Esophagus muscularis mucosa (tissue), 4 donors: Measurements from ENCODE around the gene ZDHHC8.

ENCODE experiments used
- CTCF ChIP-seq, 3 experiments: fragments of 200-600 bp in 2 of 3; fragments of 450-650 bp in 1 of 3; sonication (generic) in 2 of 3; IDR thresholded peaks; one replicate each; pipeline ENCODE4 v1.5.1; 2017 to 2019; ENCODE audit warnings: antibody characterized with exemption in 3 of 3, mild to moderate bottlenecking in 2 of 3, moderate library complexity in 1 of 3
- EP300 ChIP-seq: sonication (generic); formaldehyde crosslinking; IDR thresholded peaks from one replicate; pipeline ENCODE4 v1.6.1; 2017; ENCODE audit warnings: antibody characterized with exemption
- POLR2A ChIP-seq: fragments of 450-650 bp; IDR thresholded peaks from one replicate; pipeline ENCODE4 v1.6.1; 2017; ENCODE audit warnings: antibody characterized with exemption, moderate library complexity, mild to moderate bottlenecking, low read depth
- POLR2AphosphoS5 ChIP-seq, 2 donors: sonication (generic); formaldehyde crosslinking; IDR thresholded peaks; one replicate each; pipeline ENCODE4 v1.6.1; 2017; ENCODE audit warnings: antibody characterized with exemption in 2 of 2

- TF ChIP-seq CTCF (IDR thresholded peaks at IDR 0.05) (no peak), POLR2A (no peak), EP300 (no peak), POLR2AphosphoS5 (IDR thresholded peaks at IDR 0.05) (no peak)
These were observed 15.1 kb upstream of the ZDHHC8 start for GRCh38 chr22:20116376-20116950.
